Type B pancreatic cell (in vitro differentiated cells): ENCODE results near the gene POLR3B. TPM values are rescaled to one million over a fixed set of nuclear protein-coding genes. Genes with fewer than 3 reads are reported as not detected.

Experiments used
- DNase-seq: peaks from one replicate; pipeline ENCODE4 v3.0.0; 2021; ENCODE audit warnings: mixed read lengths; ENCODE audit not compliant: unreplicated experiment; ENCODE audit errors: extremely low spot score
- H3K27ac Mint-ChIP-seq: 2 replicates; pipeline ENCODE4 v1.8.0; 2021; ENCODE audit warnings: mild to moderate bottlenecking, mixed read lengths
- H3K27me3 Mint-ChIP-seq: 2 replicates; pipeline ENCODE4 v1.8.0; 2021; ENCODE audit warnings: mixed read lengths
- H3K36me3 Mint-ChIP-seq: 2 replicates; pipeline ENCODE4 v1.8.0; 2021; ENCODE audit warnings: mixed read lengths
- H3K4me1 Mint-ChIP-seq: one replicate; pipeline ENCODE4 v1.8.0; 2021; ENCODE audit warnings: mixed read lengths; ENCODE audit not compliant: unreplicated experiment
- H3K4me3 Mint-ChIP-seq: 2 replicates; pipeline ENCODE4 v1.8.0; 2021; ENCODE audit warnings: mild to moderate bottlenecking, mixed read lengths
- H3K9me3 Mint-ChIP-seq: 2 replicates; pipeline ENCODE4 v1.8.0; 2021; ENCODE audit warnings: mixed read lengths
- CTCF ChIP-seq: fragments of 200-600 bp; sonication (generic); conservative IDR thresholded peaks from 2 replicates; pipeline ENCODE4 v1.5.0; 2021; ENCODE audit warnings: antibody characterized with exemption, mild to moderate bottlenecking
- total RNA-seq: library from RNA; stranded (reverse); gene quantifications from 2 replicates; pipeline ENCODE4 v1.2.1, GENCODE V29; 2021; ENCODE audit warnings: low replicate concordance

The POLR3B gene
- total RNA-seq, 1 donor from 2014 or later, result 13.6 TPM

GRCh38 chr12:106359646-106360399 is 2.3 kb downstream of the POLR3B start:
- no peak overlapping the region for H3K27ac Mint-ChIP-seq
- TF ChIP-seq CTCF, result no peak
- no peak overlapping the region for H3K4me3 Mint-ChIP-seq
- peaks cover 11% of the 10 kb centered on the region for H3K4me1 Mint-ChIP-seq
- no peaks in the 10 kb centered on the region for H3K9me3 Mint-ChIP-seq
- no peaks in the 10 kb centered on the region for H3K36me3 Mint-ChIP-seq
- H3K27me3 Mint-ChIP-seq, result no peaks in the 10 kb centered on the region
- no peak for DNase-seq

DNA sequence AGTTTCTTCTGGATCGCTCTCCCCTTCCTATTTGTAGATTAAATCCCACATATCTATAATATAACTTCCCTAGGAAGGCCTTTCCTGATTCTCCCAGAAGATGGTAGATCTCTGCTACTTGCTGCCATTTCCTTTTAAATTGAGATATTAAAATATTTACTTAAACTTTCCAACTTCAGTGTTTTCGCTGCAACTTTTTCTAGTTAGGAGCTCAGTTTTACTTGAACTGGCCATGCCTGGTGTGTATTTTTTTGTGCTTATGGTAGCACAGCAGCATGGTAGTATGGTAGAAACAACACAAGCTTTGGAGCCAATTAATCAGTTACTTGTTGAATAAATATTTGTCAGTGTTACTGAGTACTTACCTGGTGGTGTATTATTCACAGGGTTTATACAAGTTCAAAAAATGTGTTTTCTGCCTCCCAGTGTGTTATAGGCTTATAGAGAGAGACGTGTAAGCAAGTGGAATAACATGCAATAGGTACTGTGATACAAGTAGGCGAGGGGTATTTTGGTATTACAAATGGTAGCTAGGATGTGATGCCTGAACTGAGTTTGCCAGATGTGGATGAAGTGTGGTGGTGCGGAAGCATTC is 2.9 kb downstream of the POLR3B start:
- Mint-ChIP-seq H3K36me3 (no peaks in the 10 kb centered on the region), H3K27ac (no peak overlapping the region), H3K4me1 (peaks cover 11% of the 10 kb centered on the region), H3K27me3 (no peaks in the 10 kb centered on the region), H3K4me3 (no peak overlapping the region), H3K9me3 (no peaks in the 10 kb centered on the region)
- no peak for DNase-seq
- TF ChIP-seq CTCF, result no peak

DNA sequence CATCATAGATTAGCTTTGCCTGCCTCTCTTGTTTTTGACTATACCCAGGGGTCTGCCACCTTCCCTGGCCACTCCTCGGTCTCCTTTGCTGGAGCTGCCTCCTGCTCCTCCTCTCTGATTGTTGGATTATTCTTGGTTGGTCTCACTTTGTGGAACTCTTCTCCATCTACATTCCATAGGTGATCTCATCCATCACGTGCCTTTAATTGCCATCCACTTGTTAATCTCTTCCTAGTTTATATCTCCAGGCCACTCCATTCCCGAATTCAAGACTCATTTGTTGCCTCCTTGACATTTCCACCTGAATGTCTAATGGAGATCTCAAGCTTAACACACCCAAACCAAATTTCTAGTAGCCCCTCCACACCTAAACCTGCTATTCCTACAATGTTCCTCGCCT is 5.4 kb downstream of the POLR3B start:
- peaks cover 4% of the 10 kb centered on the region for H3K4me1 Mint-ChIP-seq
- TF ChIP-seq CTCF, result no peak
- H3K27ac Mint-ChIP-seq, result no peak overlapping the region
- H3K27me3 Mint-ChIP-seq, result no peaks in the 10 kb centered on the region
- DNase-seq, result no peak
- H3K4me3 Mint-ChIP-seq, result no peak overlapping the region
- H3K36me3 Mint-ChIP-seq, result peaks cover 6% of the 10 kb centered on the region
- no peaks in the 10 kb centered on the region for H3K9me3 Mint-ChIP-seq

DNA sequence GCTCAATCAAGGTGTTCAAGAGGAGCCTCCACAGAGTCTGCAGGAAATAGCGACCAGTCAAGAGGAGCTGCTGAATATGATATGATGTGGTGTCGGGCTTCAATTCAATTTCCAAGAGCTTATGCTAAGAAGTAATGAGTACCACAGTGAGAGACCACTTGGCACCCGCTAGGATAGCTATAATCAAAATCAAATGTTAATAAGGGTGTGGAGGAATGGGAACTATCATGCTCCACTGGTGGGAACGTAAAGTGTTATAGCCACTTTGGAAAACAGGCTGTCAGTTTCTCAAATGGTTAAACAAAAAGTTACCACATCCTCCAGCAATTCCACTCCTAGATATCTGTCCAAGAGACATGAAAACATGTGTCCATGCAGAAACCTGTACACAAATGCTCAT is 6.7 kb downstream of the POLR3B start:
- no peak for DNase-seq
- Mint-ChIP-seq H3K4me3 (no peak overlapping the region), H3K36me3 (peaks cover 6% of the 10 kb centered on the region), H3K4me1 (no peaks in the 10 kb centered on the region), H3K27me3 (no peaks in the 10 kb centered on the region), H3K27ac (no peak overlapping the region), H3K9me3 (no peaks in the 10 kb centered on the region)
- TF ChIP-seq CTCF, result no peak

- DNase-seq, result no peak
- H3K27ac Mint-ChIP-seq, result no peak overlapping the region
- no peaks in the 10 kb centered on the region for H3K4me1 Mint-ChIP-seq
- no peak overlapping the region for H3K4me3 Mint-ChIP-seq
- H3K36me3 Mint-ChIP-seq, result peaks cover 22% of the 10 kb centered on the region
- H3K9me3 Mint-ChIP-seq, result no peaks in the 10 kb centered on the region
- no peaks in the 10 kb centered on the region for H3K27me3 Mint-ChIP-seq
- TF ChIP-seq CTCF, result no peak
These were observed 12.2 kb downstream of the POLR3B start for GRCh38 chr12:106369624-106370346.
